Endothelial cell of umbilical vein (primary cell): ENCODE measurements around the gene LRRC56. TPM values are rescaled to one million over a fixed set of nuclear protein-coding genes. Genes with fewer than 3 reads are reported as not detected.

ENCODE experiments used
- BruUV-seq: library from RNA; stranded (reverse); fragments of 400-500 nt; replicated peaks from 2 replicates; lab custom pipeline; 2021; lab: Mats Ljungman, UMichigan
- CTCF ChIA-PET: fragments of 300-600, 350-600 bp; sonication (Branson Sonifier 250); formaldehyde crosslinking; loops from one replicate; lab custom pipeline; 2021; ENCODE audit warnings: antibody characterized with exemption, inconsistent platforms; lab: Charles Lee
- POLR2A ChIA-PET: fragments of 300-600, 350-600 bp; sonication (Branson Sonifier 250); formaldehyde crosslinking; loops from one replicate; lab custom pipeline; 2021; ENCODE audit warnings: antibody characterized with exemption, inconsistent platforms; lab: Charles Lee
- DNase-seq: peaks from one replicate; pipeline ENCODE4 v3.0.0-alpha.2; 2011; ENCODE audit warnings: low read depth, low spot score
- FAIRE-seq: peaks from 2 replicates; lab custom pipeline; 2011; peaks lifted over from hg19 to GRCh38; lab: Jason Lieb, UNC
- H2AFZ ChIP-seq: 2 replicates; pipeline ENCODE4 v1.6.0; 2012; ENCODE audit warnings: low read depth, low read length, control low read depth, inconsistent platforms
- H3K27ac ChIP-seq: 2 replicates; pipeline ENCODE4 v1.5.1; 2011; ENCODE audit warnings: low read depth, mild to moderate bottlenecking, control low read depth, low read length, moderate library complexity; ENCODE audit not compliant: insufficient read depth
- H3K27me3 ChIP-seq, 2 experiments: 2 replicates each; pipeline versions ENCODE4 v1.6.0 to v1.6.1; 2011; ENCODE audit warnings: low read length in 2 of 2, mixed read lengths in 1 of 2; ENCODE audit not compliant: control insufficient read depth in 2 of 2, insufficient read depth in 2 of 2
- H3K36me3 ChIP-seq, 2 experiments: 2 replicates in 1 of 2; 3 replicates in 1 of 2; pipeline ENCODE4 v1.5.1; 2011; ENCODE audit warnings: low read length in 2 of 2, mild to moderate bottlenecking in 1 of 2, moderate library complexity in 1 of 2; ENCODE audit not compliant: control insufficient read depth in 2 of 2, insufficient read depth in 2 of 2; ENCODE audit errors: extremely low read depth in 1 of 2
- H3K4me1 ChIP-seq: 3 replicates; pipeline ENCODE4 v1.5.1; 2011; ENCODE audit warnings: mild to moderate bottlenecking, low read length; ENCODE audit not compliant: control insufficient read depth, insufficient read depth; ENCODE audit errors: extremely low read depth
- H3K4me2 ChIP-seq: 2 replicates; pipeline ENCODE4 v1.6.1; 2011; ENCODE audit warnings: low read length, control low read depth, mixed read lengths; ENCODE audit not compliant: insufficient read depth
- H3K4me3 ChIP-seq, 3 experiments: fragments of 200-600 bp in 1 of 3; sonication (generic), shearing (Covaris generic) in 1 of 3; replicated peaks in 1 of 3; 2 replicates each; pipeline ENCODE4 v1.5.1; 2011 to 2016; ENCODE audit warnings: control low read depth in 3 of 3, low read length in 3 of 3, mild to moderate bottlenecking in 2 of 3, inconsistent platforms in 1 of 3, low read depth in 1 of 3, moderate library complexity in 1 of 3; ENCODE audit not compliant: insufficient read depth in 1 of 3
- H3K79me2 ChIP-seq: 2 replicates; pipeline ENCODE4 v1.6.0; 2012; ENCODE audit warnings: low read length, inconsistent platforms; ENCODE audit not compliant: control insufficient read depth, insufficient read depth
- H3K9ac ChIP-seq: replicated peaks from 2 replicates; pipeline ENCODE3; 2011; ENCODE audit warnings: low read length, control low read depth; ENCODE audit not compliant: insufficient read depth; ENCODE audit errors: extremely low read depth
- H3K9me1 ChIP-seq: replicated peaks from 3 replicates; pipeline ENCODE4 v1.6.0; 2011; ENCODE audit warnings: mild to moderate bottlenecking, low read length; ENCODE audit not compliant: control insufficient read depth, insufficient read depth; ENCODE audit errors: extremely low read depth
- H3K9me3 ChIP-seq: replicated peaks from 2 replicates; pipeline ENCODE4 v1.5.1; 2012; ENCODE audit warnings: low read length, inconsistent platforms; ENCODE audit not compliant: control insufficient read depth, insufficient read depth
- H4K20me1 ChIP-seq: replicated peaks from 2 replicates; pipeline ENCODE3; 2011; ENCODE audit warnings: mild to moderate bottlenecking, low read length; ENCODE audit not compliant: control insufficient read depth, insufficient read depth; ENCODE audit errors: extremely low read depth
- CTCF ChIP-seq, 2 donors: IDR thresholded peaks; 1 replicate in 1 of 2; 2 replicates in 1 of 2; pipeline ENCODE4 v1.5.1; 2011; ENCODE audit warnings: low read length in 2 of 2, mild to moderate bottlenecking in 2 of 2, moderate library complexity in 2 of 2, control low read depth in 1 of 2, inconsistent platforms in 1 of 2, low read depth in 1 of 2; ENCODE audit not compliant: insufficient read depth in 1 of 2; ENCODE audit errors: extremely low read depth in 1 of 2
- EZH2 ChIP-seq: IDR thresholded peaks from 2 replicates; pipeline ENCODE4 v1.6.1; 2012; ENCODE audit warnings: borderline replicate concordance, low read depth, mild to moderate bottlenecking, moderate library complexity, low read length, inconsistent platforms; ENCODE audit not compliant: severe bottlenecking
- FOS ChIP-seq: IDR thresholded peaks from 2 replicates; pipeline ENCODE4 v1.6.1; 2011; ENCODE audit warnings: mild to moderate bottlenecking, low read length, moderate library complexity, borderline replicate concordance; ENCODE audit not compliant: insufficient read depth
- GATA2 ChIP-seq: IDR thresholded peaks from 2 replicates; pipeline ENCODE4 v1.7.0; 2011; ENCODE audit warnings: low read depth, mild to moderate bottlenecking, moderate library complexity, mixed read lengths, low read length; ENCODE audit not compliant: insufficient read length, insufficient read depth
- JUN ChIP-seq: IDR thresholded peaks from 2 replicates; pipeline ENCODE4 v1.6.1; 2011; ENCODE audit warnings: borderline replicate concordance, low read depth; ENCODE audit not compliant: insufficient read length, insufficient read depth
- MYC ChIP-seq: IDR thresholded peaks from one replicate; pipeline ENCODE4 v1.6.1; 2011; ENCODE audit warnings: mild to moderate bottlenecking, low read depth, low read length
- POLR2A ChIP-seq: IDR thresholded peaks from 2 replicates; pipeline ENCODE4 v1.6.1; 2012; ENCODE audit warnings: low read depth, mild to moderate bottlenecking, control low read depth, low read length
- POLR2AphosphoS5 ChIP-seq: IDR thresholded peaks from 2 replicates; pipeline ENCODE4 v1.6.1; 2012; ENCODE audit warnings: low read depth, mild to moderate bottlenecking, control low read depth, low read length, moderate library complexity; ENCODE audit not compliant: insufficient read depth
- dilution Hi-C: fragments of 300-500 bp; cut with MboI; formaldehyde crosslinking; loops from one replicate; pipeline ENCODE4 v1.15.0; 2019; ENCODE audit warnings: low sequenced_read_pairs; ENCODE audit not compliant: extremely low pct_ligation_motif_present
- intact Hi-C: fragments of 100-400 bp; cut with micrococcal nuclease; formaldehyde crosslinking; loops from one replicate; pipeline ENCODE4 v1.10.0; 2022
- polyA plus RNA-seq, 4 experiments: library from polyadenylated mRNA; depleted of rRNA in 3 of 4; stranded (reverse) in 3 of 4; unstranded in 1 of 4; fragments of >200 nt; gene quantifications; 2 replicates each; pipeline versions ENCODE4 v1.2.1 to v1.2.3, GENCODE V29; 2011 to 2012; ENCODE audit warnings: missing spikeins in 1 of 4
- total RNA-seq: library from RNA; stranded (reverse); gene quantifications from 2 replicates; pipeline ENCODE4 v1.2.3, GENCODE V29; 2021
- TF ChIP-seq, protein P1 (sequence below): IDR thresholded peaks from 2 replicates; pipeline ENCODE4 v1.6.1; 2011; ENCODE audit not compliant: insufficient read depth, insufficient read length

Gene LRRC56
- total and polyA plus RNA-seq, 2 donors (not counting 3 experiments of a cell fraction or from before 2014, with no cell fraction given), result 0.47 to 0.55 TPM

DNA sequence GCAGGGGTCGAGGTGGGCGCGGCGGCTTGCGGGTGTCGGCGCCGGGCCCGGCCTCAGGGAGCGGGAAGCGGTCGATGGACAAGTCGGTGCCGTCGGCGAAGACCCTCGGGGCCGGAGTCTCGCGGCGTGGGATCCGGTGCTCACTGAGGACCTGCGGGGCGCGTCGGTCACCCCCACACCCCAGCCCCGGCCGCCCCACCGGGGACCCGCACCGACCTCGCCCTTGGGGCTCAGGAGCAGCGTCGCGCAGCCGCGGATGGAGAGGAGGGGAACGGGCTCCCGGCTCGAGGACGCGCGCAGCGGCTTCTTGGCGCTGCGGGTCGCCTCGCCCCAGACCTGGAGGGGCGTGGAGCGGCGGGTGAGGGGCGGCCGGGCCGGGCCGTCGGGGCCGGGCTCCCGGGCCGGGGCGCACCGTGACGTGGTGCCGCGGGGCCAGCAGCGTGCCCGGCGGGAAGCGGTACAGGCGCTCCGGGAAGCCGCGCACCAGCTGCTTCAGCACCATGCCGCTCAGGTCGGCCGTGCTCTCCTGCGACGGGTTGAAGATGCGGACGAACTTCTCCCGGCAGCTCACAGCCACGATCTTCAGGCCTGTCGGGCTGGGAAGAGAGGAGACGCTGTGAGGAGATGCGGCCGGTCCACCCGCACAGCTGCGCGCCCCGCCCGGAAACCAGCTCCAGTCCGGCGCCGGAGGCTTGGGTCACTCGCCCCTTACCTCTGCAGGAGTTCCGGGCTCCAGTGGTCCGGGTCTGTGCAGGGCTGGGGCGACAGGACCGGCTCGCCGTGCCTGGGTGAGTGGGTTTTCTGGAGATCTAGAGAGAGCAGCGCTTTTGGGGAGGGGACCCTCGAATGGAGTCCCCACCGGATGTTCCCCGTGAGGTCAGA is 18.7 kb downstream of the LRRC56 start:
- no peak overlapping the region for H2AFZ ChIP-seq
- DNase-seq (no peak), FAIRE-seq (no peak)
- H3K4me2 ChIP-seq, result no peak overlapping the region
- BruUV-seq, result no TSS peak
- intact Hi-C loops, result loop anchor here (5.0 kb wide), 1 partner anchor 171 kb away; no protein-coding TSS in a partner anchor
- H3K9me1 ChIP-seq, result no peaks in the 10 kb centered on the region
- H3K79me2 ChIP-seq, result no peaks in the 10 kb centered on the region
- H3K9me3 ChIP-seq, result no peaks in the 10 kb centered on the region
- H3K36me3 ChIP-seq, result no peaks in the 10 kb centered on the region
- CTCF ChIA-PET, result interaction anchor here (1.2 to 2.2 kb wide), 4 partner anchors 11 to 170 kb away, joined by 3 to 7 read pairs (median 4); no protein-coding TSS in a partner anchor
- no peaks in the 10 kb centered on the region for H4K20me1 ChIP-seq
- H3K27me3 ChIP-seq, result peaks cover 13 to 21% of the 10 kb centered on the region in 2 experiments
- H3K9ac ChIP-seq, result no peak overlapping the region
- dilution Hi-C loops, result no loop called here
- TF ChIP-seq GATA2, result no peak
- peak; percentile 96 for TF ChIP-seq EZH2
- H3K4me1 ChIP-seq, result peaks cover 6% of the 10 kb centered on the region
- POLR2A ChIA-PET, result interaction anchor here (0.6 to 1.2 kb wide), 2 partner anchors 15 to 263 kb away, joined by 3 read pairs; partner anchors contain the start of gene PNPLA2
- no peak overlapping the region for H3K4me3 ChIP-seq
- no peak overlapping the region for H3K27ac ChIP-seq

DNA sequence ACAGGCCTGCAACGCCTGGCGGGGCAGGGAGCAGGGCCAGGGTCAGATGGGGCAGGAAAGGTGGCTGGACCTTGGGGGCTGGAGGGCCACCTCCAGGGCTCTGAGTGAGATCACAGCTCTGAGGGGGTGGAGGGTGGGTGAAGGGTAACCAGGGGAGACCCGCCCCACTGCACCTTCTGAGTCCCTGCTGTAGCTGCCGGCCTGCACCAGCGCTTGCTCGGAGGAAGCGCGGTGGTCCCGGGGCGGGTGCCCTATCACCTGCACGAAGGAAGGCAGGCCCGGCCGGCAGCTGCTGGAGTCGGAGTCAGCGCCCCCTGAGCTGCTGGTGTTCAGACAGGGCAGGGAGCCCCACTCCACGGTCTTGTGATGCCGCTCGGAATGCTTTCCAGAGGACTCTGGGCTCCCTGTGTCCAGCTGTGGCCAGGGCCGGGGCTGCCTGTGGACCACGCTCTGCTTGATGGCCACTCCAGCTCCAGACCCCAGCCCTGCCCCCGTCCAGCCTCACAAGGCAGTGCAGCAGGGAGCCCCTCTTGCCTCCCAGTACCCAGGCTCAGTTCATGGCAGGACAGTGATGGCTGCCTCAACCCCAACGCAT is 19.4 kb downstream of the LRRC56 start:
- POLR2A ChIA-PET, result no interaction called here
- dilution Hi-C loops, result no loop called here
- H3K27ac ChIP-seq, result no peak overlapping the region
- no TSS peak for BruUV-seq
- no peak overlapping the region for H3K4me2 ChIP-seq
- CTCF ChIA-PET, result interaction anchor here (1.2 to 2.1 kb wide), 3 partner anchors 14 to 169 kb away, joined by 3 to 5 read pairs (median 4); no protein-coding TSS in a partner anchor
- DNase-seq (no peak), FAIRE-seq (no peak)
- H3K9me3 ChIP-seq, result no peaks in the 10 kb centered on the region
- H4K20me1 ChIP-seq, result no peaks in the 10 kb centered on the region
- TF ChIP-seq EZH2 (no peak), GATA2 (no peak), JUN (no peak), POLR2AphosphoS5 (no peak), POLR2A (no peak), FOS (no peak), MYC (no peak), CTCF (IDR thresholded peaks at IDR 0.05; ENCODE audit: extremely low read depth in 1 of 2, insufficient read depth in 1 of 2, low read depth in 1 of 2, low read length in 2 of 2) (no peak)
- TF ChIP-seq, protein P1, sequence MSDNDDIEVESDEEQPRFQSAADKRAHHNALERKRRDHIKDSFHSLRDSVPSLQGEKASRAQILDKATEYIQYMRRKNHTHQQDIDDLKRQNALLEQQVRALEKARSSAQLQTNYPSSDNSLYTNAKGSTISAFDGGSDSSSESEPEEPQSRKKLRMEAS, result no peak
- H3K9ac ChIP-seq, result no peak overlapping the region
- H3K9me1 ChIP-seq, result no peaks in the 10 kb centered on the region
- intact Hi-C loops, result loop anchor here (5.0 kb wide), 1 partner anchor 171 kb away; no protein-coding TSS in a partner anchor
- no peak overlapping the region for H3K4me3 ChIP-seq
- no peaks in the 10 kb centered on the region for H3K36me3 ChIP-seq
- no peaks in the 10 kb centered on the region for H3K79me2 ChIP-seq
- H2AFZ ChIP-seq, result no peak overlapping the region
- peaks cover 13 to 21% of the 10 kb centered on the region in 2 experiments for H3K27me3 ChIP-seq
- H3K4me1 ChIP-seq, result peaks cover 9% of the 10 kb centered on the region
